ENCODE data around the gene LCN12.

Gene LCN12

DNA sequence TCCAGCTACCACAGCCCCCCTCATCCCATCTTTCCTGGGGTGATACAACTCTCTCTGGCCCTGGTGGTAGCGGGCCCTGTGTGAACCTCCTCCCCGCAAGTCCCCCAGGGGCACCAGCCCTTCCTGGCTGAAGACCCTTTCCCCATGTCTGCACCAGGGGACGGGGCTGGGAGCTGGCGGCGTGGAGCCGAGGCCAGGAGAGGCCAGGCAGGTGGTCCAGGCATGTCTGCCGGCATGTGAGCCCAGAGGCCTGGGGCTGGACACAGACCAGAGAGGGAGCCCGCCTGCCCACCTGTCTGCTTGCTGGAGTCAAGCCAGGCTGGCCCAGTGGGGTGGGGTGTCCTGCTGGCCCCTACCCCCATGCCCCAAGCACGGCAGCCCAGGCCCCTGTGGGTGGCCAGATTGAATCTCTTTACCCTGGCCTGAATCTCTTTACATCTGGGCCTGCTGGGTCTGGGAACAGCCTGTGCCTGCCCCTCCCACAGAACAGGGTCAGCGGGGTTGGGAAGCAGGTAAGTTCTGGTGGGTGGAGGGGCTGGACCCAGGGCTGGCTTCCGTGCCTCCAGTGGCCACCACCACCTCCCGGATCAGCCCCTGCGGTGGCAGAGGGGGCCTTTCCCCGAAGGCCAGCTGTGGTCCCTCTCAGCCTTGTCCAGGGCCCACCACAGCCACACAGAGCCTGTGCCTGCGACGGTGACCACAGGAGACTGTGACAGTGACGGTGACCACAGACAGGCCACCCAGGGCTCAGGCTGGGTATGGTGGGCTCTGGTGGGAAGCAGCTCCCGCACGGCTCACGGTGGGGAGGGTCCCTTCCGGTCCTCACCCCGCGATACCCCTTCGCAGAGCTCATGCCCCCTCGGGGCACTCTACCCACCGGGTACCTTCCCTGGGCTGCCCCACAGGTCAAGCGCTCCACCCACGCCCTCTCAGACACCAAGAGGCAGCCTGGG, 7.1 kb downstream of the LCN12 start:
- DNase-seq: no peak

DNA sequence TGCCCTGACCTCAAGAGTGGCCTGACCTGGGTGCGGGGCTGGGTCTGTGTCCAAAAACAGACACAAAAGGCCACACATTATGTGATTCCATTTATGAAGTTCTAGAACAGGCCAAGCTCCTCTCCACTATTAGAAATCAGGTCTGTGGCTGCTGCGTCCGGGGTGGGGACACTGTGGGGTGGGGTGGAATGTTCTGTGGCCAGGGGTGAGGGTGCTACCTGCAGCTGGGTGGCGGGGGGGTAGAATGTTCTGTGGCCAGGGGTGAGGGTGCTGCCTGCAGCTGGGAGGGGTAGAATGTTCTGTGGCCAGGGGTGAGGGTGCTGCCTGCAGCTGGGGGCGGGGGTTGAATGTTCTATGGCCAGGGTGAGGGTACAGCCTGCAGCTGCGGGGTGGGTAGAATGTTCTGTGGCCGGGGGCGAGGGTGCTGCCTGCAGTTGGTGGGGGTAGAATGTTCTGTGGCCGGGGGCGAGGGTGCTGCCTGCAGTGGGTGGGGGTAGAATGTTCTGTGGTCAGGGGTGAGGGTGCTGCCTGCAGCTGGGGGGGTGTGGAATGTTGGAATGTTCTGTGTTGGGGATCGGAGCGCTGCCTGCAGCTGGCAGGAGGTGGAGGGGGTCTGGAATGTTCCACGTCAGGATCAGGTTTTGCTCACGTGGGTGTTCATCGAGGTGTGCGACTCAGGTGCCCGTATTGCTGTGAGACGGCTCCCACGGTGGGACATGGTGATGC, 8.3 kb downstream of the LCN12 start:
- DNase-seq: no peak

DNA sequence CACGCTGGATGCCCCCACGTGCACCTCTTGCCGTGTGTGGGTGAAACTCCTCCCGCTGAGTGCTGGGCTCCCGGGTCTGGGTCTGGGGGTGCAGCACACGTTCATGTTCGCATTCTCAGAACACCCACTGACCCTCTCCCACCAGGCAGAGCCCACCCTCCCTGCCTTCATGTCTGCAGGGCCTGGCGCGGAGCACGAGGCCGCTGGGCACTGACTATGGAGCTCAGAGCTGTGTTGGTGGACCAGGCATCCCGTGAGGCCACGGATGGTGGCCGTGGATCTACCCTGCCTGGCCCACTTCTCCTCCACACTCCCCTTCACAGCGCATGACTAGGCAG, 8.8 kb downstream of the LCN12 start:
- no peak for DNase-seq

DNA sequence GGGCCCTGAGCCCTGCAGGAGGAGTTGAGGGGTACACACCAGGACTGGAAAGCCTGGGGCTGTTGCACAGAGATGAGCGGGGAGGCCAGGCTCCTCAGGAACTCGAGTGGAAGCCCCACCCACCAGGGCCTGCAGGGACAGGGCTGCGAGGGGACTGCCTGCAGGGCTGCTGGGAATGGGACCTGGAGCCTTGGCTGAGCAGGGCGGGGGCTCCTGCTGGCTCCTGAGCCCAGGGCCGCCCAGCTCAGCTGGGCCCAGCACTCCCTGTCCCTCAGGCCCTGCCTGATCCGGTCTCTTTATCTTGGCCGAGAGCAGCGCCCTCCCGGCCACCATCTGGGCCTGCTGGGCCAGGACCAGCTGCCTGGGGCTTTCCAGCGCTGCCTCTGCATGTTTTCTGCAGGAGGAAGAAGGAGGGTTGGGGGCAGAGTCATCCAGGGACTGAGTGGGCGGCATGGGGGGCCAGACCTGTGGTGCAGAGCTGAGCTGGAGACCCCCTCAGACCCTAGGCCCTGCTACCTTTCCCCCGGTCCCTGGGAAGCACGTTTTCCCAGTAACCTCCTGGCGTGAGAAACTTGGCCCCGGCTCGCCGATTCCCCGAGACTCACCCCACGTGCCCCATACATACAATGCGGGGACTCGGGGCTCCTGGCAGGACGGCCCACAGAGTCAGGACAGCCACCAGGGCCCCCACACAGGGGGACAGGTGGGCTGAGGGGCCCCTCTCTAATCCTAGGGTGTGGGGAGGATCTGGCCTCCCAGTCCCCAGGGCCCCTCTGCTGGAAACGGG, 9.4 kb downstream of the LCN12 start:
- DNase-seq: peak; percentile 32

DNA sequence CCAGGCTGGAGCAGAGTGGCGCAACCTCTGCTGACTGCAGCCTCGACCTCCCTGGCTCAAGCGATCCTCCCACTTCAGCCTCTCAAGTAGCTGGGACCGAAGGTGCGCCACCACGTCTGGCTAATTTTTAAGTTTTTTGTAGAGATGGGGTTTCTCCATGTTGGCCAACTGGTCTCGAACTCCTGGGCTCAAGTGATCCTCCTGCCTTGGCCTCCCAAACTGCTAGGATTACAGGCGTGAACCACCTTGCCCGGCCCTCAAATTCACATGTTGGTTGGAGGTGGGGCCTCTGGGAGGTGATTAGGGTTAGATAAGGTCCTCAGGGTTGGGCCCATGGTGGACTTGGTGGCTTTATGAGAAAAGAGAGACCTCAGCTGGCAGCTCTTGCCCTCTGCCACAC, 10.1 kb downstream of the LCN12 start:
- no peak for DNase-seq

DNA sequence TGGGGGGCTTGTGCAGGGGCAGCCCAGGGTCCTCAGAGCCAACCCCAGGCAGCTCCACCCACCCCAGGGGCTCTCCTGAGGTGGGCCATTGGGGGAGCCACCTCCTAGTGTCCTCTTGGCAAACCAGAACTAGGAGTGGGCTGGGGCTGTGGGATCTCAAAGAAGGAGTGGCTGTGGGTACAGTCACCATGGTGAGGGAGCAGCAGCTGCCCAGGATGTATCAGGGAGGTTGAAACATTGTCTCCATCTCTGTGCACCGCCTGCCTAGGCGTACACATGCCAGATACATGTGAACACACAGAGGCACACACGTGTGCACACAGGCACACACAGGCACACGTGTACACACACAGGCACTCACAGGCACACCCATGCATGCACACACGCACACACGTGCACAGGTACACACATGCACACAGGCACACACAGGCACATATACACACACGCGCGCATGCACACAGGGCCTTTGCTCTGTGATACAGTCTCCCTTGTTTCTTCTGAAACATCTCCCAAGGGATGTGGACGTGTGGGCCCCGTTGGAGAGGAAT, 10.7 kb downstream of the LCN12 start:
- DNase-seq: no peak

DNA sequence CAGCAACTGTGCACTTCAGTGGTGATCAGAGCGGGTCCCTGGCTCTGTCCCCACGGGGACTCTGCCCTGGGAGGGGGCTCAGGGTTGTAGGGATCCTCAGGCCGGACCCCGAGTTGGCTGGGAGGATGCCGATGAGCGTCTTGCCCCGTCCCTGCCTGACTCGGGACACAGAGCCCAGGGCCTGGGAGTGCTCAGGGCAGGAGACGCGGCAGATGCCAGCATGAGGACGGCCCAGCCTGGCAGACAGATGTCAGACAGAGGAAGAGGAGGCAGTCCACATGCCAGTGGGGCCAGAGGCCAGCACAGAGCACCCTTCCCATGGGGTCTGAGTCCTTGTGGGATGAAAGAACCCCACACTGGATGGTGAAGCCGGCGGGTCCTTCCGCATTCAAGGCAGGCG, 11.3 kb downstream of the LCN12 start:
- no peak for DNase-seq

DNA sequence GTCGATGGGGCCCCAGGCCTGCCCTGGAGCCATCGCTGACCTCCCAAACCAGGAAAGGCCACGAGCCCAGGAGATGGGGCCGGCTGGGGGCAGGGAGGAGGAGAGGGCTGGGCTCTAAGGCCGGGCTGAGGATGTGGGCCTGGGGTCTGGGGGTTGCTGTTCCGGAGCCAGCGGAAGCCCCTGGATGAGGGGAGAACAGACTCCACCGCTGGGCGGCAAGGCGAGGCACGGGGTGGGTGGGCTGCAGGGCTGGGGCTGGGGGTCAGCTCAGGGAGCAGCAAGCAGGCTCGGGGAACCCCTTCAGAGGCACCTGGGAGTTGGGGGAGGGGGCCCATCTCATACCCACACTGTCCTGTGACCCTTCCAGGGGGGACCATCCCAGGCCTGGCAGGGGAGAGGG, 11.7 kb downstream of the LCN12 start:
- no peak for DNase-seq

DNA sequence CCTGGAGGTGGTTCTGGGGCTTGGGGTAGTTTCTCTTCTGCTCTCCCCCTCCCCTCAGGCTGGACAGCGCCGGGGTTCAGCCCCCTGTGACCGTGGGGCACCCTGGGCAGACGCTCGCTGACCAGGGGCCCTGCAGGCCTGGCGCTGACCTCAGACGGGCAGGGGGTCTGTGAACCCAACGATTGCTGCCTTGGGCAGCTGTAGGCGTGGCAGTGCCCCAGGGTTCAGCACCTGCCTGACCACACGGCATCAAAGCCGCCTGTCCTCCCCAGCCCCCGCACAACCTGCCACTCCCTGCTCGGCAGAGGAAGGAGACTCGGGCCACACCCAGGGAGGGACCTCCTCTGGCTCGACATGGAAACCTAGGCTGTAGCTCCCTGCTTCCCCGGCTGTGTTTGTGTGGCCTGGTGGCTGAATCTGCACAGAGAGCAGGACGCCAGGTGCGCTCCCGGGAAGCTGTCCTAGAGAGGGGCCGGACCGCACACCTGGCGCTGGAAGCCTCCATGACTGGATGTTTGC, 12.2 kb downstream of the LCN12 start:
- DNase-seq: no peak

DNA sequence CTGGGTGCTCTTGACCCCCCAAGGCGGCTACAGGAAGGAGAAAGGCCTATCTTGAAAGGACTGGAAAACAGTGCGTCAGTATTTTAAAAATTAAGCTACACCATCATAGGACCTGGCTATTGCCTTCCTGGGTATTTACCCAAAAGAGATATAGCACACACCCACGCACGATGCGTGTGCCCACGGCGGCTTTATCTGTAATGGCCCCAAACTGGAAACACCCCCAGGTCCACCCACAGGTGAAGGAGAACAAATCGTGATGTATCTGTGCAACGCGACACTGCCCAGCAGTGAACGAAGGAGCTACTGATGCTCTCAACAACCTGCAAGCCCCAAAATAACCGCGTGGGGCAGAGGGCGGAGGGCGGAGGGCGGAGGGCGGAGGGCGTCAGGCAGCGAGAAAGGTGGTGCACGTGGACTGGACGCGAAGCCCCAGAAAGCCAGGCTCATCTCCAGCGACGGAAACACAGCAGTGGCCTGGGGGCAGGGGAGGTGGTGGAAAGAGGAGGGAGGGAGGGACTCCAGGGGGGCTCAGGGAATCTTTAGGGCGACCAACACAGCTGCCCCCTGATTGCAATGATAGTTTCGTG, 12.9 kb downstream of the LCN12 start:
- no peak for DNase-seq

DNA sequence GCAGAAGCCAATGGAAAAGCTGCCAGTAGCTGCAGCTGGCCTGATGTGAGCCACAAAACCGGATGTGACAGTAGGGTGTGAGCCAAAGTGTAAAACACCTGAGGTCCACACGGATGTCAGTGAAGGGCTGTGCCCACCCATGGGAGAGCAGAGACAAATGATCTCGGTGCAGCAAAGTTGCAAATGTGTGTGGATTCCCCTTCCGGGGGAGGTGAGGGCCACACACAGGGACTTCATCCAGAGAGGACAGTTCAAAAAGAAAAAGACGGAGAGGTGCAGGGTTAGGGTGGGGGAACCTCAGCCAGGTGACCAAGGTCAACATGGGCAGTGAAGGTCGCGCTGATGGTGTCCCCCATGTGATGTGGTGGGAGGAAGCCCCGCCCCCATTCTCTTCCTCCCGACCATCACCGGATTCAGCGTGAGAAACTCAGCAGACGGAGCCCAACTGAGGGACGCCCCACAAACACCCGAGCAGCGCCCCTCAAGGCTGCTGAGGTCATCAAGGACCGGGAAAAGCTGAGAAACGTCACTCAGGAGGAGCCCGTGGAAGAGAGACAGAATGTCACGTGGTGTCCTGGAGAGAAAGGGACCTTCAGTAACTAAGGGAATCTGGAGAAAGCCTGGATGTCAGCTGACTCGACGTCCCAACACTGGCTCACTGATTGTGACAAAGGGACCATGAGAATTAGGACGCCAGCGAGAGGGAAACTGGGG, 13.9 kb downstream of the LCN12 start:
- peak; percentile 86 for DNase-seq

DNA sequence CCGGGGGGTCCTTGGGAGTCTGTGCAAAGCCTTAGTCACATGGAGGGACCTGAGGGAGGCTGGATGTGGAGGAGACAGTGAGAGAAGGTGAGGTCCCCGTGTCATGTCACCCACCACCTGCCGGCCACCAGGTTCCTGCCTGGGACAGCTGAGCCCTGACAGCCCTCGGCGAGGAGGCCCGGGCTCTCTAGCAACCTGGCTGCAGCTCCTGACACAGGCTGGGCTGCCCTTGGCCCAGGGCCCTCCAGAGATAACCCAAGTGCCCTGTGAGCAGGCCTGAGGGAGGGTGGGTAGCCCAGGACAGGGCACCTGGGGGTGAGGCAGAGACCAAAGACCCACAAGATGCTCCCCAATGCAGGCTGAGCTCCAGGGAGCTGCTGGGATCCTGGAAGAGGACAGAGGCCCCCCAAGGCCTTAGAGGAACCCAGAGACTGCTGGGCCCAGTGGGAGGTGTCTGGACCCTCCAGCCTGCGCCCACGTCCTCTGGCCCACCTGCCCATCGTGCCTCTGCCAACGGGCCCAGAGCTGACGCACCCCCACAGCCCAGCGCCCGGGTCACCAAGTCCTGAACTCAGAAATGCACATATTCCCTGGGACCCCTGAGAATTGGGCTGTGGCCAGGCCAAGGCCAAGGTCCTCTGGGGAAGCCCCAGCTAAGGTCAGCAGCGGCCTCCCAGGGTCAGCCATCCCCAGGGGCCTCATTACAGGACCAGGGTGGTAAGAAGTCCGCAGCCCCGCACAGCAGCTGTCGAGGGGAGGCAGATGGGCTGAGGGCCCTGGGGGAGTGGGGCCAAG, 16.5 kb downstream of the LCN12 start:
- no peak for DNase-seq

DNA sequence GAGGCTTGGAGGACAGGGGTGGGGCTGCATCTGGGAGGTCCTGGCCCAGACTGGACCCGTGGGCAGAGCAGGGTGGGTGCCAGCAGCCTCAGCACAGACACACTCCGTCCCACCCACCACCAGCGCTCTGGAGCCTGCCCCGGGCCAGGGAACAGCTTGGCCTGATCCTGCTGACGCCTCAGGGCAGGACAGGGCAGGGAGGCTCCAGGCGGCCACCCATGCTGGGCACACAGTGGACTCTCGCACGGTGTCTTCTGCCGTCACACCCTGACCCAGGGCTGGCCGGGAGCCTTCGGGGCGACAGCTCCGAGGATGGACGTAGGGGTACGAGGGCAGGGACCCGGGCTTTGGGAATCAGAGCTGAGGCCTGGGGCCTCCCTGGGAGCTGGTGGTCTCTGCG, 17.1 kb downstream of the LCN12 start:
- DNase-seq: no peak

DNA sequence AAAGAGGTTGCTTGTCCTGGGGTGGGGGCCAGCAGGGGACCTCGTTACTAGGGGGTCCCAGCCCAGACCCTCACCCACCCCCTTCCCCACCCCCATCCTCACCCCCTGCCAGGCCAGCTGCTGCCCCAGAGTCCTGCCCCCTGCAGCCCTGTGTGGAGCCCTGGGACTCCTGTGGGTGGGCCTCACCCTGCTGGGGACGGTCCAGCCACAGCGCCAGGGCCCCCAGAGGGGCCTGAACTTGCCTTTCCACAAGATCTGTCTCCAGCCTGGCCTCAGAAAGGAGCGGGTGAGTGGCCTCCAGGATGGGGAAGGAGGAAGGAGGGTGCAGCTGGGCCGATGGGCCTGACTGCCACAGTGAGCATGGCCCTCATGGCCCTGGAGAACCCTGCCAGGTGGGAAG, 17.7 kb downstream of the LCN12 start:
- DNase-seq: no peak

DNA sequence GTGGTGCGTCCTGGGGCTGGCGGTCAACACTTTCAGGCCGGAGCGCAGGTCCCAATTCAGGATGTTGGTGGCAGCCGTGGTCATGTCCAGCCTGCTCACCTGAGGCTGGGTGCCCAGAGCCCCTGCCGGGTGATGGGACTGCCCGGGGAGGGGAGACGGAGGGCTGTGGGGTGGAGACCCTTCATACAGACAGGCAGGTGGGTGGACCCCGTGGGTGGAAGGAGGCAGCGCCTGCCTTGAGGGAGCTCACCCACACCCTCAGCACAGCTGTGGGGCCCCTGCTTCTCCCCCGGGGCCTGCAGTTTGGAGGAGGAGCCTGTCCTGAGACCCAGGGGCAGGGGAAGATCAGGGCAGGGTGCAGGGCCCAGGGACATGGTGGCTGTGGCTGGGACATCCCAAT, 18.3 kb downstream of the LCN12 start:
- DNase-seq: no peak

DNA sequence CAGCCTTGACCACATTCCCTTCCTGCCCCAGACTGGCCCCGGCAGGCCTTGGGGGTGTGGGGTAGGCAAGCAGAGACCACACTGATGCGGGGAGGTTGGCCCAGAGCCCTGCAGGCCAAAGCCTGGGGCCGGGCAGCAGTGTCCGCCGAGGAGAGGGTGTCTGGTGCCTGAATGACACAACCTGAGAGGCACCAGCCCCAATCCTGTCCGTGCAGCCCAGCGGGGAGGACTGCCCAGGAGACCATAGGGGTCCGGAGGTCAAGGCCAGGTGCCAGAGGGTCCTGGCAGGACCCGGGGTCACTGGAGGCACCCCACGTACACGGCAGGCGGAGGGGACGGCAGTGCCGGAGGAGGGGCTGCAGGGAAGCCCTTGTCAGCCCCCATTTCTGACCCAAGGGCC, 19.7 kb downstream of the LCN12 start:
- no peak for DNase-seq

DNA sequence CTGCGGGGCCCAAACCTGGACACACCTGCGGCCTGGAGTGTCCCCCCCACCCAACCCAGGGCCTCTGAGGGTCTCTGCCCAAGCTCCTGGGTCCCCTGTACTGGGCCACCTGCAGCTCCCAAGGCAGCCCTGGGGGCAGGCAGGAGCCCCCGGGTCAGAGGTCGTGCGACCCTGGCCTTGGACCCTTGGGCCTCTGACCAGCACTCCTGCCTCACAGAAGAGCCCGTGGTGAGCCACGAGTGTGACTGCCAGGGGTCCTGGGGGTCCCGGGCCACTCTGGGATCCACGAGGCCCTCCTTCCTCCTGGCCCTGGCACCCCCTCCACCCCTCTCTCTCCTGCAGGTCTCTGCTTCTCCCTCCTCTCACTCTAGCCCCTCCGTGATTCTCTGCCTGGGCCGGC, 20.3 kb downstream of the LCN12 start:
- DNase-seq: no peak

DNA sequence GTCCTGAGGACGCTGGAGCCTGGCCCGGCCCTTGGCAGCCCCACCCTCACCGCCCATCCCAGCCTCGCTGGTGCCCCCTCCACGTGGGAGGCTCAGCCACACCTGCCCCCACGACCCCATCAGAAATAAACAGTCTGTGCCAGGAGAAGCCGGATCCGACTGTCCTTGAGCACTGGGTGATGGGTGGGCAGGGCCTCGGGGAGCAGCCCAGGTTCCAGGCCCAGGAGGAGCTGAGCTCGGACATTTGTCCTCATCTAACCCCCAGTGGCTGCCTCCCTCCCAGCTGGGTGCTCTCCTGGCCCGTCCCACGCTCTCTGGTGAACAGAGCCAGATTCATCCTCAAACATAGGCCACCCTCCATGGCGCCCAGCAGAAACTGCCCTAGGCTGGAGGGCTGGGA, 20.7 kb downstream of the LCN12 start:
- no peak for DNase-seq

DNA sequence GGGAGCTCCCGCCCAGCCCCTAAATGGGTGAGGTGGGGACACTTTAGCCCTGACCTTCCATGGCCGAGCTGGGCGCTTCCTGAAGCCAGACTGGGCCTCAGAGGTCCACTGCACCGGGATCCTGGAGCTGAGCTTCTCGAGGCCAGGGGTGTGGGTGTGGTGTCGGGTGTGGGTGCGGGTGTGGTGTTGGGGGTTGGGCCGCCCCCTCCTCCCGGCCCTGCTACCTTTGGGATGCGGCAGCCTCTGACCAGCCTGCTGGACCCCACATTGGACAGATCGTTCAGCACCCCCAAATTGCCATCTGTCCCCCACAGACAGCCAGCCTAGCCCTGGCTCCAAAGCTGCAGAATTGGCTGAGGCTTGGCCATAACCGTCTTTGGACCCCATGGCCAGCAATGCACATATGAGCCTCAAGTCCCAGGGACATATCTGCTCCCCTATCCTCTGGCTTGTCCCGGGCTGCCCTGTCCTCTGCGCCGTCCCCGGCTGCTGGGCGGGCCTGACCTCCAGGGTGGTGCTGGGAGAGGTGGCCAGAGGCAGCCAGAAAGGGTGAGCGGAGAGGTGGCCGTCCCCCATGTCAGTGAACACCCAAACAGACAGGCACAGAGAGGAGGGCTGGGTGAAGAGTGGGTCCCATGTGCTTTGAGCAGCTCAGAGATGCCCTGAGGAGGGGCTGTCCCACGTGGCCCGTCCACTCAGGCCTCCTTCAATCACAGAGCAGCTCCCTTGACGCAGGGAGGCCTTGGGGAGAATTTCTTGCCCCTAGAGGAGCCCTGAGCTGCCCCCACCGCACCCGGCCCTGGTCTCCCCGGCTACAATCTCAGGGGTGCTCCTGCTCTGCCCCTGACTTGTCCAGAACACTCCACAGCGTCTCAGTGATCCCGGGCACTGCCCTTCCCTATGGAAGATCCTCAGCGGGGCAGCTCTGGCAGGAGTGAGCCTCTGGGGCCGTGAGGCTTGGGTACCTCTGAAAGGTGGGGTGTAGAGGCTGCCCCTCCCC, 21.8 kb downstream of the LCN12 start:
- DNase-seq: no peak

Data from midbrain (tissue), 1 donor.